Panc1 (cell line): ENCODE data around the gene CCT8. TPM values are rescaled to one million over a fixed set of nuclear protein-coding genes. Genes with fewer than 3 reads are reported as not detected.

Source experiments
- ATAC-seq: fragments of 200-7000 bp; cut with Tn5 transposase; 2 replicates; pipeline ENCODE4 v1.9.1; 2020; ENCODE audit warnings: mild to moderate bottlenecking, moderate library complexity
- BruUV-seq: library from RNA; stranded (reverse); fragments of 400-500 nt; replicated peaks from 2 replicates; lab custom pipeline; 2021; lab: Mats Ljungman, UMichigan
- CTCF ChIA-PET: fragments of 300-600 bp; sonication (Branson Sonifier 250); formaldehyde crosslinking; loops from one replicate; lab custom pipeline; 2022; ENCODE audit warnings: antibody characterized with exemption; lab: Charles Lee
- POLR2A ChIA-PET: fragments of 300-600 bp; sonication (Branson Sonifier 250); formaldehyde crosslinking; loops from one replicate; lab custom pipeline; 2022; ENCODE audit warnings: antibody characterized with exemption; lab: Charles Lee
- DNase-seq: peaks from one replicate; pipeline ENCODE4 v3.0.0-alpha.2; 2010; ENCODE audit warnings: low read depth, low spot score
- H3K27ac ChIP-seq: 2 replicates; pipeline ENCODE4 v1.5.1; 2011; ENCODE audit warnings: mild to moderate bottlenecking, low read length, inconsistent platforms
- H3K27me3 ChIP-seq: fragments of 200-500 bp; sonication (Bioruptor generic); 2 replicates; pipeline ENCODE4 v1.6.0; 2014; ENCODE audit warnings: low read length, inconsistent platforms; ENCODE audit not compliant: control insufficient read depth, insufficient read depth
- H3K36me3 ChIP-seq: fragments of 200-500 bp; sonication (Bioruptor generic); 2 replicates; pipeline ENCODE4 v1.5.1; 2014; ENCODE audit warnings: inconsistent platforms, mild to moderate bottlenecking, low read length, moderate library complexity; ENCODE audit not compliant: control insufficient read depth, insufficient read depth
- H3K4me1 ChIP-seq: 2 replicates; pipeline ENCODE4 v1.5.1; 2011; ENCODE audit warnings: inconsistent platforms, mild to moderate bottlenecking, low read length, moderate library complexity; ENCODE audit not compliant: control insufficient read depth, insufficient read depth
- H3K4me3 ChIP-seq, 2 experiments: 2 replicates each; pipeline ENCODE4 v1.5.1; 2011 to 2012; ENCODE audit warnings: low read depth in 2 of 2, low read length in 2 of 2, mild to moderate bottlenecking in 2 of 2, inconsistent platforms in 1 of 2, moderate library complexity in 1 of 2
- H3K9me3 ChIP-seq: fragments of 200-500 bp; sonication (Bioruptor generic); 2 replicates; pipeline ENCODE4 v1.5.1; 2014; ENCODE audit warnings: low read depth, mild to moderate bottlenecking, inconsistent platforms, low read length, moderate library complexity; ENCODE audit not compliant: control insufficient read depth, insufficient read depth
- CTCF ChIP-seq: fragments of 450-650 bp; IDR thresholded peaks from 2 replicates; pipeline ENCODE4 v1.5.1; 2017; ENCODE audit warnings: mild to moderate bottlenecking
- POLR2AphosphoS5 ChIP-seq: IDR thresholded peaks from 2 replicates; pipeline ENCODE4 v1.6.1; 2012; ENCODE audit warnings: mild to moderate bottlenecking, low read depth, low read length, moderate library complexity
- REST ChIP-seq, 2 experiments: IDR thresholded peaks; 2 replicates each; pipeline ENCODE4 v1.6.1; 2011 to 2012; ENCODE audit warnings: low read depth in 2 of 2, control low read depth in 1 of 2, low read length in 1 of 2, mild to moderate bottlenecking in 1 of 2, moderate library complexity in 1 of 2; ENCODE audit not compliant: insufficient read depth in 1 of 2
- SIN3A ChIP-seq: IDR thresholded peaks from 2 replicates; pipeline ENCODE4 v1.6.1; 2012; ENCODE audit warnings: low read depth, mild to moderate bottlenecking, low read length, moderate library complexity, borderline replicate concordance; ENCODE audit not compliant: insufficient read depth
- TCF7L2 ChIP-seq: IDR thresholded peaks from 2 replicates; pipeline ENCODE4 v1.6.1; 2011; ENCODE audit warnings: mild to moderate bottlenecking, low read depth, low read length, inconsistent platforms
- in situ Hi-C: cut with HindIII; loops from 2 replicates; pipeline ENCODE4 v1.10.0; 2016; ENCODE audit warnings: low sequenced_read_pairs, low pct_unique_long_range_greater_than_20kb
- intact Hi-C: fragments of 100-400 bp; cut with micrococcal nuclease; formaldehyde crosslinking; loops from one replicate; pipeline ENCODE4 v1.10.0; 2022; ENCODE audit not compliant: unreplicated experiment
- total RNA-seq: library from RNA; stranded (reverse); gene quantifications from one replicate; pipeline ENCODE4 v1.2.1, GENCODE V29; 2021; ENCODE audit not compliant: unreplicated experiment

The CCT8 gene
- total RNA-seq, 1 experiment from 2014 or later: 160 TPM

GRCh38 chr21:29055080-29055479 is 18.4 kb downstream of the CCT8 start:
- ChIA-PET CTCF (no interaction called here), POLR2A (no interaction called here)
- Histone ChIP-seq H3K9me3 (no peaks in the 10 kb centered on the region), H3K4me1 (no peaks in the 10 kb centered on the region), H3K4me3 (no peak overlapping the region), H3K27me3 (no peaks in the 10 kb centered on the region), H3K36me3 (peaks cover 33% of the 10 kb centered on the region), H3K27ac (no peak overlapping the region)
- no peak for ATAC-seq
- TF ChIP-seq CTCF (no peak), TCF7L2 (no peak), REST (IDR thresholded peaks at IDR 0.05; ENCODE audit: insufficient read depth in 1 of 2, low read depth in 2 of 2, low read length in 1 of 2) (no peak), SIN3A (no peak), POLR2AphosphoS5 (no peak)
- no TSS peak for BruUV-seq
- no peak for DNase-seq
- in situ Hi-C loops: no loop called here
- intact Hi-C loops: no loop called here

- ChIA-PET CTCF (no interaction called here), POLR2A (no interaction called here)
- H3K36me3 ChIP-seq: peaks cover 23% of the 10 kb centered on the region
- DNase-seq (no peak), ATAC-seq (no peak)
- H3K27ac ChIP-seq: no peak overlapping the region
- BruUV-seq: no TSS peak
- TF ChIP-seq CTCF (no peak), SIN3A (no peak), REST (IDR thresholded peaks at IDR 0.05; ENCODE audit: insufficient read depth in 1 of 2, low read depth in 2 of 2, low read length in 1 of 2) (no peak), TCF7L2 (no peak), POLR2AphosphoS5 (no peak)
- intact Hi-C loops (no loop called here), in situ Hi-C loops (no loop called here)
- no peaks in the 10 kb centered on the region for H3K27me3 ChIP-seq
- H3K9me3 ChIP-seq: no peaks in the 10 kb centered on the region
- H3K4me3 ChIP-seq: no peak overlapping the region
- H3K4me1 ChIP-seq: no peaks in the 10 kb centered on the region
These were observed 19.8 kb downstream of the CCT8 start for GRCh38 chr21:29053656-29054055.
